ENCODE data around the gene ZNF200.

DNA sequence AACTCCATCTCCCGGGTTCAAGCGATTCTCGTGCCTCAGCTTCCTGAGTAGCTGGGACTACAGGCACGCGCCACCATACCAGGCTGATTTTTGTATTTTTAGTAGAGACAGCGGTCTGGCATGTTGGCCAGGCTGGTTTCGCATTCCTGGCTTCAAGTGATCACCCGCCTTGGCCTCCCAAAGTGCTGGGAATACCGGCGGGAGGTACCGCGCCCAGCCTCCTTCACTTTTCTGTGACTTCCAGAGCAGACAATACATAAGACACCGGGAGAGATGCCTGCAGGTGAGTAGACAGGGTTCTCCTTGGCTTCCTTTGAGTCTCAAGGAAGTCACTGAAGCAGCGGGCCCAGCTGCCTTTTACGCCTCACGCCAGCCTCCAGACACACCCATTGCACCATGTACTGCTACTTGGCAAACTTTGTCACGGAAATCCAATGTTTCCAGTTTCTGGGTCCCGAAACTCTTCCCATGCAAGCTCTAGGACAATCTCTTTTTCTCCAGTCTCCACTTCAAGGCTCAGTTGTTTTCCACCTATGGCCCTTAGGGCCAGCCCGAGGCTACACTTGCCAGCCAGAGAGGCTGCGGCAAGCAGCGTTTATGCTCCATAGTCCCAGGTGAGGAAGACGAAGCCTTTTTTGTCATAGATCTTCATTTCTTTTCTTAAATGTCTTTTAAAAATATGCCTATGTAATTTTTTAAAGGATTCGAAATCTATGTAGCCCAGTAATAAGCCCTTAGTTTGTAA is 47.8 kb downstream of the ZNF200 start:
- no peak for TF ChIP-seq POLR2AphosphoS5 (IDR thresholded peaks at IDR 0.05; ENCODE audit: low read depth, low read length)
- TF ChIP-seq YY1 (IDR thresholded peaks at IDR 0.05; ENCODE audit: extremely low read depth, insufficient replicate concordance, low read depth, low read length): no peak
- TF ChIP-seq SP1 (IDR thresholded peaks at IDR 0.05; ENCODE audit: low read depth): no peak
- no peak for TF ChIP-seq EZH2 (IDR thresholded peaks at IDR 0.05)
- TF ChIP-seq, protein P1, sequence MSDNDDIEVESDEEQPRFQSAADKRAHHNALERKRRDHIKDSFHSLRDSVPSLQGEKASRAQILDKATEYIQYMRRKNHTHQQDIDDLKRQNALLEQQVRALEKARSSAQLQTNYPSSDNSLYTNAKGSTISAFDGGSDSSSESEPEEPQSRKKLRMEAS (IDR thresholded peaks at IDR 0.05): no peak
- TF ChIP-seq CTCF (IDR thresholded peaks at IDR 0.05 in 2 of 3, conservative IDR thresholded peaks at IDR 0.05 in 1 of 3; ENCODE audit: borderline replicate concordance in 1 of 3, insufficient read depth in 1 of 3, low read depth in 2 of 3, low read length in 2 of 3): no peak
- TF ChIP-seq SIN3A (IDR thresholded peaks at IDR 0.05; ENCODE audit: low read depth): no peak; the same call in 1 of the 2 replicates
- no peak for TF ChIP-seq JUND (IDR thresholded peaks at IDR 0.05)
- no peak for TF ChIP-seq EZH2phosphoT487 (IDR thresholded peaks at IDR 0.05; ENCODE audit: borderline replicate concordance)
- no peak for TF ChIP-seq POLR2A (IDR thresholded peaks at IDR 0.05; ENCODE audit: borderline replicate concordance, extremely low read depth, insufficient read depth, insufficient read length)
- no peak for TF ChIP-seq REST (IDR thresholded peaks at IDR 0.05; ENCODE audit: low read depth)
- TF ChIP-seq ZBTB33 (IDR thresholded peaks at IDR 0.05; ENCODE audit: extremely low read depth, insufficient replicate concordance, low read length): no peak
- no peak for TF ChIP-seq SRF (IDR thresholded peaks at IDR 0.05; ENCODE audit: low read depth)
